HUES64 (cell line): ENCODE measurements around the gene HEBP2.

ENCODE experiments used
- H3K27ac ChIP-seq: 2 replicates; pipeline ENCODE4 v1.7.0; 2013; ENCODE audit warnings: low read depth, low read length, inconsistent platforms
- H3K27me3 ChIP-seq: 2 replicates; pipeline ENCODE4 v1.6.1; 2013; ENCODE audit warnings: mild to moderate bottlenecking, low read length; ENCODE audit not compliant: insufficient read depth
- H3K36me3 ChIP-seq: 2 replicates; pipeline ENCODE4 v1.6.1; 2013; ENCODE audit warnings: mild to moderate bottlenecking, low read length; ENCODE audit not compliant: insufficient read depth
- H3K4me1 ChIP-seq: 2 replicates; pipeline ENCODE4 v1.6.1; 2013; ENCODE audit warnings: mild to moderate bottlenecking, low read length, moderate library complexity; ENCODE audit not compliant: insufficient read depth
- H3K4me3 ChIP-seq: 2 replicates; pipeline ENCODE4 v1.5.1; 2013; ENCODE audit warnings: mild to moderate bottlenecking, low read length, moderate library complexity
- H3K9ac ChIP-seq: 2 replicates; pipeline ENCODE4 v1.6.1; 2013; ENCODE audit warnings: mild to moderate bottlenecking, low read depth, low read length
- H3K9me3 ChIP-seq: 2 replicates; pipeline ENCODE4 v1.6.1; 2013; ENCODE audit warnings: low read depth, low read length; ENCODE audit not compliant: insufficient read depth
- WGBS: fragments of 150-250, 120-280 bp; methylation state at CpG from one replicate; pipeline ENCODE4 v1.1.7; 2013; ENCODE audit warnings: missing lambda C conversion rate; 5-methylcytosine and 5-hydroxymethylcytosine counted together

Gene HEBP2

GRCh38 chr6:138441965-138442364 is 37.9 kb downstream of the HEBP2 start:
- Histone ChIP-seq H3K27ac (no peak overlapping the region), H3K36me3 (peaks cover 37% of the 10 kb centered on the region; the same call in 1 of the 2 replicates), H3K9me3 (no peaks in the 10 kb centered on the region), H3K4me1 (no peaks in the 10 kb centered on the region), H3K27me3 (no peaks in the 10 kb centered on the region), H3K9ac (no peak overlapping the region), H3K4me3 (no peak overlapping the region)
- 92% methylated on average over 6 of the region's 6 CpGs for WGBS

DNA sequence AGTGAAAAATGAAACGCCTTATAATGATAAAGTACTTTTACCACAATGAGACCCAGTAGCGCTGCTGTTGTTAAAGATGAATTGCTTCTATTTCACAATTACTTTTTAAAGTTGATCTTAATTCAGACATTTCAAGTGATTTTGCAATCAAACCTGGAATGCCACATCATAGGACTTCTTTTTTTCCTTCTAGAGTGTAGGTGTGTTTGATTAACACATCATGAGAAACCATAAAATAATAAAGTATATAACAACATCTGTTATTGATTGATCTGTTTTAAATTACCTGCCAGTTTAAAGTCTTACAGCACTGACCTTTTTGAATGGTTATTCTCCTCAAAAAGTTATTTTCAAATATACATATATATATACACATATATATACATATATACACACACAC is 38.6 kb downstream of the HEBP2 start:
- WGBS, result no CpG with 5 or more reads among the region's 2 CpGs
- Histone ChIP-seq H3K27me3 (no peaks in the 10 kb centered on the region), H3K27ac (no peak overlapping the region), H3K9me3 (no peaks in the 10 kb centered on the region), H3K36me3 (peaks cover 34% of the 10 kb centered on the region; the same call in 1 of the 2 replicates), H3K9ac (no peak overlapping the region), H3K4me1 (no peaks in the 10 kb centered on the region), H3K4me3 (no peak overlapping the region)

GRCh38 chr6:138443979-138444378 is 40.0 kb downstream of the HEBP2 start:
- Histone ChIP-seq H3K27me3 (no peaks in the 10 kb centered on the region), H3K4me3 (no peak overlapping the region), H3K36me3 (peaks cover 27% of the 10 kb centered on the region; the same call in 1 of the 2 replicates), H3K9ac (no peak overlapping the region), H3K9me3 (no peaks in the 10 kb centered on the region), H3K4me1 (no peaks in the 10 kb centered on the region), H3K27ac (no peak overlapping the region)

GRCh38 chr6:138446821-138447220 is 42.8 kb downstream of the HEBP2 start:
- Histone ChIP-seq H3K9ac (no peak overlapping the region), H3K9me3 (no peaks in the 10 kb centered on the region), H3K27me3 (no peaks in the 10 kb centered on the region), H3K27ac (no peak overlapping the region), H3K4me1 (no peaks in the 10 kb centered on the region), H3K4me3 (no peak overlapping the region), H3K36me3 (peaks cover 18% of the 10 kb centered on the region; the same call in 1 of the 2 replicates)
- 92% methylated on average over 6 of the region's 6 CpGs for WGBS

DNA sequence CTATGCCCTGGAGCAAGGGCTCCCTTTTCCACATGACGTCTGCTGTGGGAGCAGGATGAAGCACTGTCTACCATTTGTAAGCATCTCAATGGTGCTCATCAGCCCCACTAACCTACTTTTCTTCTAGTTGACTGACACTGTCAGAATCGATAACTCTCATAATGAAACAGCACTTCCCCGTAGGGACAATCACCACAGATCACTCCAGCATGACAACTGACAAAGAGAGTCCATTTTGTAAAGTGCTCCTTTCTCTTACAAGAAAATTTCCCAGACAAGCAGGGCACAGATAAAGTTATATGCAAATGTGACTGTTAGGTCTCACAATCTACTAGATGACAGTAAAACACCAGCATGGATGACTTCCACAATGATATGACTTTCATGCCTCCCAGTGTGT is 46.4 kb downstream of the HEBP2 start:
- H3K9me3 ChIP-seq, result no peaks in the 10 kb centered on the region
- H3K4me1 ChIP-seq, result no peaks in the 10 kb centered on the region

DNA sequence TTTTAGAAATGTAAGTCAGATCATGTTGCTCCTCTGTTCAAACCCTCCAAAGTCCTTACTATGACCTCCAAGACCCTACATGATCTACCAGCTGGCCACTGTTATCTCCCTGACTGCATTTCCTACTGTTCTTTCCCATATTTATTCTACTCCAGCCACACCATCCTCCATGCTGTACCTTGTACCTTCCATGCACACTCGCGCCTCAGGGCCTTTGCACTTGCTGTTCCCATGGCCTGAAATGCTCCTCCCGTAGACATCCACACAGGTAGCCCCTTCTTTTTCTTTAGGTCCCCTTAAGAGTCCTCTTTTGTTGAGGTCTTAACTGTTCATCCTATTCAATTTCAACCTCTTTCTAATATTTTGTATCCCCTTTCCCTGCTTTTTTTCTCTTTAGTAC is 47.0 kb downstream of the HEBP2 start:
- 0 out of 2 replicates have a peak, but pooled peaks cover 3% of the 10 kb centered on the region for H3K4me1 ChIP-seq
- WGBS, result 94% methylated on average over 3 of the region's 3 CpGs
- peaks cover 4% of the 10 kb centered on the region; the same call in 1 of the 2 replicates for H3K36me3 ChIP-seq

More for the DNA sequence above, 46.4 kb downstream of the HEBP2 start:
- no peak overlapping the region for H3K9ac ChIP-seq
- 90% methylated on average over 3 of the region's 3 CpGs for WGBS
- H3K4me3 ChIP-seq, result no peak overlapping the region
- H3K36me3 ChIP-seq, result peaks cover 4% of the 10 kb centered on the region; the same call in 1 of the 2 replicates
- no peak overlapping the region for H3K27ac ChIP-seq
- no peaks in the 10 kb centered on the region for H3K27me3 ChIP-seq

GRCh38 chr6:138454981-138455706 is 51.1 kb downstream of the HEBP2 start:
- 0 out of 2 replicates have a peak, but pooled peaks cover 3% of the 10 kb centered on the region for H3K4me1 ChIP-seq
- no peaks in the 10 kb centered on the region for H3K36me3 ChIP-seq
- H3K9ac ChIP-seq, result no peak overlapping the region
- H3K27me3 ChIP-seq, result no peaks in the 10 kb centered on the region
- no peak overlapping the region for H3K27ac ChIP-seq
- H3K9me3 ChIP-seq, result no peaks in the 10 kb centered on the region
- WGBS, result 87% methylated on average over 9 of the region's 9 CpGs
- H3K4me3 ChIP-seq, result no peak overlapping the region

More for the DNA sequence above, 47.0 kb downstream of the HEBP2 start:
- no peaks in the 10 kb centered on the region for H3K9me3 ChIP-seq
- no peak overlapping the region for H3K9ac ChIP-seq
- H3K27ac ChIP-seq, result no peak overlapping the region
- no peaks in the 10 kb centered on the region for H3K27me3 ChIP-seq
- no peak overlapping the region for H3K4me3 ChIP-seq

- no peaks in the 10 kb centered on the region for H3K9me3 ChIP-seq
- WGBS, result 88% methylated on average over 7 of the region's 7 CpGs
- H3K9ac ChIP-seq, result no peak overlapping the region
- H3K4me3 ChIP-seq, result no peak overlapping the region
- H3K36me3 ChIP-seq, result no peaks in the 10 kb centered on the region
- H3K27ac ChIP-seq, result no peak overlapping the region
- 0 out of 2 replicates have a peak, but pooled peaks cover 3% of the 10 kb centered on the region for H3K4me1 ChIP-seq
- H3K27me3 ChIP-seq, result no peaks in the 10 kb centered on the region
Measured at GRCh38 chr6:138455746-138456400, 51.9 kb downstream of the HEBP2 start.

DNA sequence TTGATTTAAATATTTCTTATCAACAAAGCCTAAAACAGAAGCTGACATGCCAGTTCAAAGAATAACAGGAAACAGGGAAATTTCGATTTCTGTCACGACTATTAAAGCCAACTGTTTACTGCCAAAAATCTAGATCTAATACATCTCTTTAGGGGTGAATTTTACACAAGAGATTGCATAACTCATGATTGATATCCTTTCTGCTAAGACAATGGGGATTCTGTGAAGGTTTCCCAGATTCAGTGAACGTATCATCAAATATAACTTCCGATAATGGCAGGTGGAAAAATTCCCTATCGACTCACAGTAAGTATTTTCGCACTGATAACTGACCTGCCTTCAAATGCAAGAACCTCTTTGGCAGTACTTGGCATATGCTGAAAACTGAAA is 52.4 kb downstream of the HEBP2 start:
- Histone ChIP-seq H3K27me3 (no peaks in the 10 kb centered on the region), H3K27ac (no peak overlapping the region), H3K9ac (no peak overlapping the region), H3K9me3 (no peaks in the 10 kb centered on the region), H3K4me1 (0 out of 2 replicates have a peak, but pooled peaks cover 3% of the 10 kb centered on the region), H3K4me3 (no peak overlapping the region), H3K36me3 (no peaks in the 10 kb centered on the region)
- 97% methylated on average over 6 of the region's 6 CpGs for WGBS

- H3K27me3 ChIP-seq, result no peaks in the 10 kb centered on the region
- H3K4me3 ChIP-seq, result no peak overlapping the region
- no peak overlapping the region for H3K9ac ChIP-seq
- peaks cover 7% of the 10 kb centered on the region for H3K4me1 ChIP-seq
- peaks cover 11% of the 10 kb centered on the region for H3K36me3 ChIP-seq
- no peaks in the 10 kb centered on the region for H3K9me3 ChIP-seq
- WGBS, result 90% methylated on average over 1 of the region's 1 CpG
- H3K27ac ChIP-seq, result no peak overlapping the region
Measured at GRCh38 chr6:138461647-138462046, 57.6 kb downstream of the HEBP2 start.

DNA sequence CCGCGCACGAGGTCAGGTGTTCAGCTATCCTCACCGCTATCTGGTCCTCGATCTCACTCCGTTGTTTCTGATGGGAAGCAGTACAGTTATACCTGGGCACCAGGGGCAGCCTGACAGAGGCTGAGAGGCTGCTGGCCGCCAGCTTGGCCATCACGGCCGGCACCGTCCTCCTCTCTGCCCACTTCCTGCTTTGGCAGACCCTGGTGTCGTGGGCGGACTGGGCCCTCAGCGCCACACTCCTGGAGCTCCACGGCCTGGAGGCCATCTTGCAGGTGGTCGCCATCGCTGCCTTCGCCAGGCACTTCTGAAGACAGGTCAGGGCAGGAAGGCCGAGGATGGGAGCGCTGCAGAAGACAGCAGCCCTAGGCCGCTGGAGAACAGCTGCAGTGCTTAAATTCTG is 60.1 kb downstream of the HEBP2 start:
- Histone ChIP-seq H3K4me3 (no peak overlapping the region), H3K36me3 (peaks cover 19% of the 10 kb centered on the region), H3K27me3 (no peaks in the 10 kb centered on the region), H3K9ac (no peak overlapping the region), H3K4me1 (peaks cover 7% of the 10 kb centered on the region), H3K9me3 (no peaks in the 10 kb centered on the region), H3K27ac (no peak overlapping the region)
- WGBS, result 95% methylated on average over 20 of the region's 20 CpGs
